Kidney (tissue), 14 donors: Measurements from ENCODE around the gene RNF182. TPM values are rescaled to one million over a fixed set of nuclear protein-coding genes. Genes with fewer than 3 reads are reported as not detected.

Experiments
- DNase-seq, 5 donors: peaks; one replicate each; pipeline ENCODE4 v3.0.0-alpha.2; 2013 to 2020
- FAIRE-seq: peaks from 2 replicates; lab custom pipeline; 2012; peaks lifted over from hg19 to GRCh38; lab: Jason Lieb, UNC
- H3K27ac ChIP-seq, 2 donors: one replicate each; pipeline ENCODE4 v1.7.0; 2013; ENCODE audit warnings: low read depth in 2 of 2, low read length in 2 of 2, inconsistent platforms in 1 of 2
- H3K27me3 ChIP-seq: one replicate; pipeline ENCODE4 v1.7.1; 2013; ENCODE audit warnings: low read length, inconsistent platforms; ENCODE audit not compliant: control insufficient read depth, insufficient read depth
- H3K36me3 ChIP-seq, 3 donors: one replicate each; pipeline versions ENCODE4 v1.7.0 to v1.7.1; 2013; ENCODE audit warnings: low read length in 3 of 3, control low read depth in 1 of 3, inconsistent platforms in 1 of 3; ENCODE audit not compliant: insufficient read depth in 3 of 3, control insufficient read depth in 2 of 3
- H3K4me1 ChIP-seq, 3 donors: one replicate each; pipeline versions ENCODE4 v1.7.0 to v1.7.1; 2013; ENCODE audit warnings: low read length in 3 of 3, inconsistent platforms in 1 of 3, low read depth in 1 of 3; ENCODE audit not compliant: control insufficient read depth in 2 of 3, insufficient read depth in 2 of 3
- H3K4me3 ChIP-seq, 3 donors: one replicate each; pipeline versions ENCODE4 v1.7.0 to v1.8.1; 2013; ENCODE audit warnings: low read length in 3 of 3, control low read depth in 1 of 3, inconsistent platforms in 1 of 3
- H3K9ac ChIP-seq, 3 donors: one replicate each; pipeline versions ENCODE4 v1.7.0 to v1.7.1; 2013; ENCODE audit warnings: low read length in 3 of 3, control low read depth in 1 of 3, inconsistent platforms in 1 of 3
- H3K9me3 ChIP-seq, 3 donors: one replicate each; pipeline versions ENCODE4 v1.7.0 to v1.7.1; 2013; ENCODE audit warnings: low read length in 3 of 3, control low read depth in 1 of 3, inconsistent platforms in 1 of 3; ENCODE audit not compliant: control insufficient read depth in 2 of 3, insufficient read depth in 1 of 3
- CTCF ChIP-seq: IDR thresholded peaks from 3 replicates; pipeline ENCODE4 v1.5.1; 2012; ENCODE audit warnings: mild to moderate bottlenecking, moderate library complexity, borderline replicate concordance; ENCODE audit not compliant: insufficient read depth; ENCODE audit errors: extremely low read depth
- intact Hi-C: fragments of 100-400 bp; cut with DNase I; formaldehyde crosslinking; loops from one replicate; pipeline ENCODE4 v1.11.1; 2022
- polyA plus RNA-seq: library from polyadenylated mRNA; stranded (reverse); fragments of 350-450 nt; fragmentation: Illumina TruSeq; extraction: RNeasy Lipid Tissue Mini Kit (QIAGEN cat#74804); gene quantifications from one replicate; pipeline ENCODE4 v1.2.3, GENCODE V29; 2014; ENCODE audit warnings: low read depth, low replicate concordance; ENCODE audit not compliant: insufficient read depth
- total RNA-seq: library from RNA; stranded (reverse); fragmentation: NEBNext Ultra II Directional; extraction: Animal tissue kit (Norgen Biotek cat#: 25700); gene quantifications from one replicate; pipeline ENCODE4 v1.2.1, GENCODE V29; 2021
- donor health status: control.
- donor health status: control.
- donor health status: control.
- donor health status: control.
- donor health status: control.
- donor health status: DM: yes; HTN: yes; CAD: no.
- donor health status: Normal renal cell carcinoma (clear cell type).

RNF182 gene
- total and polyA plus RNA-seq, 2 donors from 2014 or later: 0.90 to 3.9 TPM

GRCh38 chr6:13978102-13978640 is 53.4 kb downstream of the RNF182 start:
- TF ChIP-seq CTCF: no peak
- FAIRE-seq (no peak), DNase-seq (no peak)
- no peaks in the 10 kb centered on the region for H3K27me3 ChIP-seq
- H3K4me3 ChIP-seq: no peak overlapping the region
- no peak overlapping the region for H3K27ac ChIP-seq
- H3K4me1 ChIP-seq: no peaks in the 10 kb centered on the region
- H3K9me3 ChIP-seq: peaks cover 0 to 5% (median 0%) of the 10 kb centered on the region in 3 donors
- no peaks in the 10 kb centered on the region for H3K36me3 ChIP-seq
- H3K9ac ChIP-seq: no peak overlapping the region
- intact Hi-C loops: no loop called here

GRCh38 chr6:13978787-13979186 is 54.0 kb downstream of the RNF182 start:
- no peaks in the 10 kb centered on the region for H3K9me3 ChIP-seq
- H3K27ac ChIP-seq: no peak overlapping the region
- no peaks in the 10 kb centered on the region for H3K27me3 ChIP-seq
- FAIRE-seq: no peak
- no peak overlapping the region for H3K4me3 ChIP-seq
- TF ChIP-seq CTCF: no peak
- no peak for DNase-seq
- H3K9ac ChIP-seq: no peak overlapping the region
- no peaks in the 10 kb centered on the region for H3K4me1 ChIP-seq
- intact Hi-C loops: no loop called here
- H3K36me3 ChIP-seq: no peaks in the 10 kb centered on the region

GRCh38 chr6:13979284-13980171 is 54.8 kb downstream of the RNF182 start:
- DNase-seq: no peak
- no peaks in the 10 kb centered on the region for H3K36me3 ChIP-seq
- intact Hi-C loops: no loop called here
- TF ChIP-seq CTCF: no peak
- no peaks in the 10 kb centered on the region for H3K4me1 ChIP-seq
- H3K9ac ChIP-seq: no peak overlapping the region
- H3K4me3 ChIP-seq: no peak overlapping the region
- no peak overlapping the region for H3K27ac ChIP-seq
- FAIRE-seq: no peak
- H3K27me3 ChIP-seq: no peaks in the 10 kb centered on the region
- no peaks in the 10 kb centered on the region for H3K9me3 ChIP-seq
